Choroid plexus epithelial cell (primary cell): Measurements from ENCODE around the gene RFXAP.

ENCODE experiments used
- DNase-seq: peaks from one replicate; pipeline ENCODE4 v3.0.0-alpha.2; 2010; ENCODE audit warnings: low read depth
- H3K4me3 ChIP-seq: 2 replicates; pipeline ENCODE4 v1.5.1; 2011; ENCODE audit warnings: low read depth, mild to moderate bottlenecking, control low read depth, low read length, moderate library complexity
- TF ChIP-seq, protein P1 (sequence below): conservative IDR thresholded peaks from 2 replicates; pipeline ENCODE4 v1.5.1; 2011; ENCODE audit warnings: low read depth, mild to moderate bottlenecking, control low read depth, inconsistent platforms, low read length, moderate library complexity

RFXAP gene

DNA sequence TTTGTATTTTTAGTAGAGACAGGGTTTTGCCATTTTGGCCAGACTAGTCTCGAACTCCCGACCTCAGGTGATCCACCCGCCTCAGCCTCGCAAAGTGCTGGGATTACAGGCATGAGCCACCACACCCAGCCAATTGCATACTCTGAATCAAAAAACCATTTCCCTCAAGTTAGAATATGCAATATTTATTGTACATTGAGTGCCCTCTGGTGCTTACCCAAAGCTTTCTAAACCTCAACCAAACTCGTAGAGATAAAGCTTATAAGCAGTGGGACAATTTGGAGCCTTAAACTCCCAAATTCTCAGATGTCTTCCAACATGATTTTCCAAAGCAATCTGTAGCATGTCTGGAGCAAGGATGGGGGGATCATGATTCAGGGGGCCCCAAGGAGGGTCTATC is 22.4 kb downstream of the RFXAP start:
- H3K4me3 ChIP-seq, result no peak overlapping the region
- TF ChIP-seq, protein P1, sequence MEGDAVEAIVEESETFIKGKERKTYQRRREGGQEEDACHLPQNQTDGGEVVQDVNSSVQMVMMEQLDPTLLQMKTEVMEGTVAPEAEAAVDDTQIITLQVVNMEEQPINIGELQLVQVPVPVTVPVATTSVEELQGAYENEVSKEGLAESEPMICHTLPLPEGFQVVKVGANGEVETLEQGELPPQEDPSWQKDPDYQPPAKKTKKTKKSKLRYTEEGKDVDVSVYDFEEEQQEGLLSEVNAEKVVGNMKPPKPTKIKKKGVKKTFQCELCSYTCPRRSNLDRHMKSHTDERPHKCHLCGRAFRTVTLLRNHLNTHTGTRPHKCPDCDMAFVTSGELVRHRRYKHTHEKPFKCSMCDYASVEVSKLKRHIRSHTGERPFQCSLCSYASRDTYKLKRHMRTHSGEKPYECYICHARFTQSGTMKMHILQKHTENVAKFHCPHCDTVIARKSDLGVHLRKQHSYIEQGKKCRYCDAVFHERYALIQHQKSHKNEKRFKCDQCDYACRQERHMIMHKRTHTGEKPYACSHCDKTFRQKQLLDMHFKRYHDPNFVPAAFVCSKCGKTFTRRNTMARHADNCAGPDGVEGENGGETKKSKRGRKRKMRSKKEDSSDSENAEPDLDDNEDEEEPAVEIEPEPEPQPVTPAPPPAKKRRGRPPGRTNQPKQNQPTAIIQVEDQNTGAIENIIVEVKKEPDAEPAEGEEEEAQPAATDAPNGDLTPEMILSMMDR, result peak; percentile 35
- DNase-seq, result peak; percentile 44

DNA sequence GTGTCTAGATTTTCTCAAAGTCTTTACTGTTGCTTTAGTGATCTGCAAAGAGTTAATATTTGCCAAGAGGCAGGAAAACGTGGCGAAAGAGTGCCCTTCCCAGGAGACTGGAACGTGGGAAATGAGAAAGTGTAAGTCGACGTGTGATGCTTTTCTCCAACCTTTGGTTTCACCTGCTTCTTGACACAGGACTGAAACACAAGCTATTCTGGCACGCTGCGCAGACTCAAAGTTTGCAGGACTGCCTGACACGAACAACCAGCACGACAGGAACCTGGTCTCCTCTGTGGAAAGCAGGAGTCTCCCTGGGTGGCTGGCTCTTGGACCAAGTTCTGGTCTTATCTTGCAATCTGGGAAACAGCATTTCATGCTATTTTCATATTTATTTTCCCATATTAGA is 28.6 kb downstream of the RFXAP start:
- no peak for DNase-seq
- TF ChIP-seq, protein P1, result no peak
- no peak overlapping the region for H3K4me3 ChIP-seq

DNA sequence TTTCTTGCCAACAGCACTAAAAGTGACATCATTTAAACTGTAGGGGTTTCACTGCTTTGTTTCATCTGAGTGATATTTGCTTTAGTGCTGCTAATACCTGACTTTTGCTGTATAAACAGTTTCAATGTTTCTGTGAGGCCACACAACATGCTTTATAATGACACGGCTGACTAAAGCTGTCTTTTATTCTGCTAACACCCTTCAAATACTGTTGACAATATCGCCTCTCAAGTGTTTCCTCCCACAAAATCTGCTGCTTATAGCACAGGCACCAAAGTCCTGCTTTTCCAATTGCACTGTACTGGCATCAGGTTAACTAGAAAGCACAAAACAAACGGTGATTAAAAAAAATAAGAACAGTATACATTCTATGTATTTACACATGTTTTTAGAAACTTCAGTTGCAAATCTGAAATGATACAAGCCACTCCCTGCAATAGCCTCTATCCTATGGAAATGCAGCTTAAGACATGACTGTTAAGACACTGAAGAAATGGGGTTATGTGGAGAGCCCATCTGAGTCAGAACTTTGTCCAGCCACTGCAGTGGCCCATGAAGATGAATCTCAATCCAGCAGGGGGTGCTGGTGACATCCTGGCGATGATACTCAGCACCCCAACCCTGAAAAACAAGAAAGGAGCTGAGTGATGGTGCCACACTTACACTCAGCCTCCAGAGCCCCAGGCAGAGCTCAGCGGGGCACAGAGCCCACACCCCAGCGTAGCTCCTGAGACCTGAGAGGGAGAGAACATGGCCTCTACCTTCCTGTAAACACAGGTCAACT is 29.4 kb downstream of the RFXAP start:
- H3K4me3 ChIP-seq, result no peak overlapping the region
- peak; percentile 39 for DNase-seq
- TF ChIP-seq, protein P1, result peak; percentile 49

- TF ChIP-seq, protein P1, result peak; percentile 39
- DNase-seq, result peak; percentile 3
- no peak overlapping the region for H3K4me3 ChIP-seq
Observed at GRCh38 chr13:36850790-36851438, 31.9 kb downstream of the RFXAP start.

GRCh38 chr13:36857253-36857652 is 38.2 kb downstream of the RFXAP start:
- no peak for DNase-seq
- TF ChIP-seq, protein P1, result no peak
- no peak overlapping the region for H3K4me3 ChIP-seq

DNA sequence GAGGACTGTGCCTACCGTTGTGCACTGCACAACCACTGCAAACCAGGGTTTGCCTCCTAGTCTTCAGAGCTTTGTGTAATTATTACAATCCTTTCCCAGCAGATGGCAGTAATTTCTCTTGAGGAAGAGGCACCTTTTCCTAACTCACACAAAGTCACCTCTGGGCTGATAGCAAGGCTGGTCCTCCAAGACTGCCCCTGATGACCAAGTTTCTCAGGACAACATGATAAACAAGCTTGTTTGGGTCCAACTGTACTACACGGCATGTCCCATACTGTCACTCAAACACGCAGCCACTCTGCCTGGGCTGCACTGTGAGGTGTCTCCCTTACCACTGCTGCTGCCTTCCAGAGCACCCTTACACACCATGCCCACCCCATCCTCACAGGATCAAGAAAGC is 39.3 kb downstream of the RFXAP start:
- TF ChIP-seq, protein P1, result peak; percentile 71
- H3K4me3 ChIP-seq, result no peak overlapping the region
- peak; percentile 80 for DNase-seq
